Amniotic stem cell (primary cell): ENCODE data around the gene ERH.
"Not testable (repeated sequence)": the region's sequence is repeated elsewhere in the genome, so short reads cannot be mapped to it uniquely, and the experiment has no call there.

Experiments used
- DNase-seq: peaks from one replicate; lab custom pipeline; 2025; lab: John Stamatoyannopoulos, UW

The ERH gene

DNA sequence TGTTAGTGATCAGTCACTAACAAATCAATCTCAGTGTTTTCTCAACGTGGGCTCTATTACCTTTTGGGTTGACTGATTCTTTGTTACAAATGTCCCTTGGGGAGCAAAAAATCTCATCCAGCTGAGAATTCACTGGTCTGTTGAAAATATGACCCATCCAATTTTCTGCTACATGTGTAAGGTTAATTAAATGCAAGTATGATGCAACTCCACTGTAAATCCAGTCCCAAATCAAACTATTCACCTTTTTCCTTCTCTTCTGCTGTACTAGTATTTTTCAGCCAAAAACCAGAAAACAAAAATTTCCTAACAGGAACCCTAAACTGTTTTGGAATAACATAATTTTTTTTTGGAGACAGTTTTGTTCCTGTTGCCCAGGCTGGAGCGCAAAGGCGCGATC lies 2.2 kb downstream of the ERH start:
- DNase-seq: no peak

DNA sequence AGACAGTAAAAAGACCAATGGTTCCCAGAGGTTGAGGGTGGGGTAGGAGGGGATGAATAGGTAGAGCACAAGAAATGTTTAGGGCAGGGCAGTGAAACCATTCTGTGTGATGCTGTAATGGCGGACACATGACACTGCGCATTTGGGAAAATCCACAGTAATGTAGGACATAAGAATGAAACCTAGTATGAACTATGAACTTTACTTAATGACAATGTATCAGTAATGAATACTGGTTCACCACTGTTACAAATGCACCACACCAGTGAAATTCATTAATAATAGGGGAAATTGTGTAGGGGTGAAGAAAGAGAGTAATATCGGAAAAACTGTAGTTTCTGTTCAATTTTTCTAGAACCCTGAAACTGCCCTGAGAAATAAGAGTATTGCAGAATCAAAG lies 5.6 kb downstream of the ERH start:
- DNase-seq: no peak

DNA sequence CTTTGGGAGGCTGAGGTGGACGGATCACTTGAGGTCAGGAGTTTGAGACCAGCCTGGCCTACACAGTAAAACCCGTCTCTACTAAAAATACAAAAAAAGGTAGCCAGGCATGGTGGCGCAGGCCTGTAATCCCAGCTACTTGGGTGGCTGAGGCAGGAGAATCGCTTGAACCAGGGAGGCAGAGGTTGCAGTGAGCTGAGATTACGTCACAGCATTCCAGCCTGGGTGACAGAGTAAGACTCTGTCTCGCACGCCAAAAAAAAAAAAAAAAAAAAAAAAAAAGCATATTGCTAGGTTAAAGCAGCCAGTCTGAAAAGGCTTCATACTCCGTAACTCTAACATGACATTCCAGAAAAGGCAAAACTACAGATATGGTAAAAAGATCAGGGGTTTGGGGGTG lies 6.7 kb downstream of the ERH start:
- not testable (repeated sequence) for DNase-seq

DNA sequence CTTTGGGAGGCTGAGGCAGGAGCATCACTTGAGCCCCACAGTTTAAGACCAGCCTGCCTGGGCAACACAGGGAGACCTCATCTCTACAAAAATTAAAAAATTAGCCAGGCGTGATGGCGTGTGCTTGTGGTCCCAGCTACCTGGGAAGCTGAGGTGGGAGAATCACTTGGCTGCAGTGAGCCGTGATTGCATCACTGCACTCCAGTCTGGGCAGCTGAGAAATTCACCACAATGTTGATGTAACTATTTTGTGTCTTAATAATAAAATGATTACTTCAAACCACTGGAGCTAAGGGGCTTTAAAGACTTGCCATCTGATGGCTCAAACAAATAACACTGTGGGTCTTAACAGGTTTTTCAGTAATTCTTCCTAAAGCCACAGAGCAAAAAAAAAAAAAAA lies 10.8 kb downstream of the ERH start:
- no peak for DNase-seq

DNA sequence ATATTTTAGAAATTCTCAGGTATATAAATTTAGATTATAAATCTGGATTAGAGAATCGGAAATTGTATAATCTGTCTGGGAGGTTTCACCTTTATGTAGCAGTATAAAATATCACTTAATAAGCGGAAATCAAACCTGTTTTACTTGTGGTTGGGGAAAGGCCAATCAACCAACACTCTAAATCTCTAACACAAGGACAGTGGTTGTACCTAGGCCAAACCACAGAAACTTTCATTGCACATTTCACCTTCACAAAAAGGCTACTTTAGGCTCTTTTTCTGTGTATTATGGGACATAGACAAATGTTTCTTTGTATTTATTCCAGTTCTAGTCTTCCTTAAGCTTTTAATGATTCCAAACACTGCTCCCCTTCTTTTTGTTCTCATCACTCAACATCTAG lies 19.8 kb downstream of the ERH start:
- DNase-seq: no peak

DNA sequence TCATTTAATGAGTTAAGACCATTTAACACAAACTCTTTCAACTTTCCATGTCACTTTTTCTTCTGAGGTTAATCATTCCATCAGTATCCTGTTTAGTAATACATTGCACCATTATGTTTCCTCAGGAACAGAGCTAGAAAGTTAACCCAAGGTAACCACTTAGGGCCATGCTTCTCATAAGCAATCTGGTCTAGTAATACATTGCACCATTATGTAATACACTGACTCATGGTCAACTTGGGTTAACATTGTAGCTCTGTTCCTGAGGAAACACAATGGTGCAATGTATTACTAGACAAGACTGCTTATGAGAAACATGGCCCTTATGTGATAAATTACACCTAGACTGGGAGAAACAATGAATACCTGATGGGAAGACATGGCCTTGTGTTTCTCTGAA lies 21.7 kb downstream of the ERH start:
- DNase-seq: no peak

DNA sequence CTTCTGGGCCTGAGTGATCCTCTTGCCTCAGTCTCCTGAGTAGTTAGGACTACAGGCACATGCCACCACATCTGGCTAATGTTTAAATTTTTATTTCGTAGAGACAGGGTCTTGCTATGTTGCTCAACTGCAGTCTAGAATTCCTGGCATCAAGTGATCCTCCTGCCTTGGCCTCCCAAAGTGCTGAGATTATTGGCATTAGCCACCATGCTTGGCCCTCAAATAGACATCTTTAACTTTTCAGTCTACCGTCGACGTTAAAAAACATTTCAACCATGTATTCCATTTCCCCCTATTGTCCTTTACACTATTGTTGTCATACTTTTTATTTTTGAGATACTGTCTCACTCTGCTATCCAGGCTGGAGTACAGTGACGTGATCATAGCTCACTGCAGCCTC lies 22.4 kb downstream of the ERH start:
- DNase-seq: no peak

DNA sequence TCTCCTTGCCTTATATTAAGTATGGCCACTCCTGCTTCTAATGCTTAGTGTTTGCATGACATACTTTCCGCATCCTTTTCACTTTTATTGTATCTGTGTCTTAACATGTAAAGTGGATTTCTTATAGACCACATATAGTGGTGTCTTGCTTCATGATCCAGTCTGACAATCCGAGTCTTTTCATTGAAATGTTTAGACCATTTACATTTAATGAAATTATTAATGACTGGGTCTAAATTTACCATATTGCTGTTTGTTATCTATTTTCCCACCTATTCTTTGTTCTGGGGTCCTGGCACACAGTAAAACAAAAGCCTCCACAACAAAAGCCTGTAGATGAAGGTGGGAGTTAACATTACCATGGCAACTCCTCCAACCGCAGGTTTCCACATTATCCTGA lies 22.9 kb downstream of the ERH start:
- DNase-seq: no peak

DNA sequence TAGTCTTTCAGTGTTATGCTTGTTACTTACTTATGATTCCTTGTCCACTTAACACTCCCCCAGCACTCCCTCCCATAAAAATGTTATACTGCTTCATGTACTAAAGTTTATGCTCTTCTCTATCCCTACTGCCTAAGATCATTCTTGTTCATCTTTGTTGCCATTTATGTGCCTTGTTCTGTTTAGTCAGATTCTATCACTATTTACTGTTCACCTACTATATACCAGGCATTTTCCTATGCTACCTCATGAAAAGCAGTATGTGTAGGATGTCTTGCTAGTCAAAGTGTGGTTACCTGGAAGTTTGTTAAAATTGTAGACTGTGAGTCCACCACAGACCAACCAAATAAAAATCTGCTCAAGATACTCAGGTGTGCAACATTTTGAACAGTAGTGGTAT lies 23.9 kb downstream of the ERH start:
- no peak for DNase-seq

DNA sequence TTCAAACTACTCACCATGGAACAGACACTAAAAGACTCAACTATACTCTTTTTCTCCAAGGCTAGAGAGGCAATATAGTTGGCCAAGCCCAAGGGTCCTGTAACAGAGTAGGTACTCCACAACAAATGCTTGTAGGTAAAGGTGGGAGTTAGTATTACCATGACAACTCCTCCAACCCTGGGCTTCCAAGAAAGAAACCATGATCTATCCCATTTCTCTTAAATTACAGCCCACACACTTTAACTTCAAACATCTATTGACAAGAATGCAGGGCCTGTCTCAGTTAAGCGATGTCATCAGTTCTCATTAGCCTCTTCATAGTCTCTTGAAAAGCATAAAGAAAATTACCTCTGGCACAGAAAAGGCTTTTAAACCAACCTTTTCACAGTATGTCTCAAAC lies 25.0 kb downstream of the ERH start:
- no peak for DNase-seq

DNA sequence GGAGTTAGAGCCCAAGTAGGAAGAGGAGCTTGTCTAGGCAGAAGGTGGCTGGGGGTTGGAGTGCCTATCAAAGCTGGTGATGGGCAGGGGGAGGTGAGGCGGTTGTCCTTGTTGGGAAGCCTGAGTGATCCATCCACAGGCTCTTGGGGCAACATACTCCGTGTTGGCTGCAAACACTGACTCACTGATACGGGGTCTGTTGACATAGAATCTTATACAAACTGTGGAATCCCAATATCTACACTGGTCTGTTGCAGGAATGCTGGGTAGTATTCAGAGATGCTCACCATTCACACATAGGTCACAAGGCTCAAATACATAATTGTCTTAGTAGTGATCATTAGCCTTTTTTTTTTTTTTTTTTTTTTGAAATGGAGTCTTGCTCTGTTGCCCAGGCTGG lies 26.0 kb downstream of the ERH start:
- no peak for DNase-seq

DNA sequence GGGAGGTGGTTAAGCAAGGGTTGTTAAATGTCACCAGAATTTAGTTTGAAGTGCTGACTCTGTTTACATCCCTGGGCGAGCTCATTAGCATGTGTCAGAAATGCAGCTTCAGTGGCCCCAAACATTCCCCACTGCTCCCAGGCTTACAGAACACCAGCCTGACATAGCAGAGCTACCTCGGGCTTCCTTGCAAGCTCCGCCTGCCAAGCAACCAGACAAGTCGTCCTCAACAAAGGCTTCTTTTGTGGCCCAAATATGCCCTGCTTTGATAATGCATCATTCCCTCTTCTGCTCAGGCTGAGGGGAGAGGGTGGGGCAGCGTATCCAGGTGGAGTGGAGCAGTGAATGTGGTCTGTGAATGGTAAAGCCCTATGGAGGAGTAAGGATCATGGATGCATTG lies 28.0 kb downstream of the ERH start:
- no peak for DNase-seq

DNA sequence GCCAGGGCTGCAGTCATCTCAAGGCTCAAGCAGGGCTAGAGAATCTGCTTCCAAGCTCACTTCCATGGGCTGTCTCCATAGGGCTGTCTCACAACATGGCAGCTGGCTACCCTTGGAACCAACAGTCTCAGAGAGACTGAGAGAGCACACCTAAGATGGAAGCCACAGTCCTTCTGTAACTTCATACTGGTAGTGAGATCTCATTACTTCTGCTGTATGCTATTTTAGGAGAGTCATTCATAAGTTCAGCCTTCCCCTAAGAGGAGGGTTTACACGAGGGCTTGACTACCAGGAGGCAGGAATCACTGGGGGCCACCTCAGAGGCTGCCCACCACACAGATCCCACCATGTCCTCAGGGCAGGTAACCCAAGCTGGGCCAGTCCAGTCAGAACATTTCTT lies 29.7 kb downstream of the ERH start:
- DNase-seq: no peak

DNA sequence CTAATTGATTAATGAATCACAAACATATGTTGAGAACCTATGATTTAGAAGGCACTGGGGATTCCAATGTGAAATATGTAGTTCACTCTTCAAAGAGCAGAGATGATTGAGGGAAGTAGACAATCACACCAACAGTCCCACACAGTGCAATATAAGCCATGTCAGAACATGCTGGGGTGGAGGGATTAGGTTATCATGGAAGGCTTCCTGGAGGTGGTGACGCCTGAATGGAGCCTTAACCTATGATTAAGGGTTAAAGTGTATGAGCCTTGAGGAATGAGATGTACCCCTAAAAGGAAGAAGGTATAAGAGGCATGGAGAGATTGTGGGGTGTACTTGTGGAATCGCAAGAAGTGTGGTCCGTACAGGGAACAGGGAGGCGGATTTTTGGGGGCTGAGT lies 31.3 kb downstream of the ERH start:
- no peak for DNase-seq

DNA sequence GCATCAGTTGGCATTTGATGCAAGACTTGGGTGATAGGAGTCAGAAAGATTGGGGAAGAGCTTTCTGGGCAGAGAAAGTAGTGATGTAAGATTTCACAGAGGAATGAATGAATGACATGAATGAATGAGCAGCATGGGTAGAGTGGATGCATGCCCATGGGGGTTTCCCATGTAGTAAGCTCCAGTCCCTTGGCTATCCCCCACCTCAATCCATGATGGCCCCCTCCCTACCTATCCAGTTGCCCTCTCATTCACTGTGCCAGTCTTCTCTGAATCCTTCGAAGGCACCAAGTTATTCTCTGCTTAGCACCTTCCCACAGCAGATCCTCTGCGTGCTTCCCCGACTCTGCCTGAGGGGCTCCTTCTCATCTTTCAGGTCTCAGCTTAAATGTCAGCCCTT lies 32.0 kb downstream of the ERH start:
- no peak for DNase-seq

DNA sequence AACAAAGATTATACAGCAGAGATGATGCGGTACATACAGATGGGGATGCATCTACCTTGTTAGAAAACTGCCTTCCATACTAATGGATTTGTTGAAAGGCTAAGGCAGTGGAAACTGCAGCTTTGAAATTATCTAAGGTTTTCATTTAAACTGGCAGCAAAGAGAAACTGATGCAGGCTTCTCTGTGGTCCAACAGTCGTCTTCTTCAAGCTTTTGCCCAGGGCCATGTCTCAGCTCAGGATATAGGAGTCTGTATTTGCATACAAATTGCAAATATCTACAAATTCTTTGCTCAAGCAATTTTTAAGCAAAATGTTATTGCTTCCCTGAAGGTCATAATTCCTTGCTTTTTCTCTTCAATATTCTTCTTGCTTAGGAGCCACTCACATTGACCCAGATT lies 33.7 kb downstream of the ERH start:
- DNase-seq: no peak

DNA sequence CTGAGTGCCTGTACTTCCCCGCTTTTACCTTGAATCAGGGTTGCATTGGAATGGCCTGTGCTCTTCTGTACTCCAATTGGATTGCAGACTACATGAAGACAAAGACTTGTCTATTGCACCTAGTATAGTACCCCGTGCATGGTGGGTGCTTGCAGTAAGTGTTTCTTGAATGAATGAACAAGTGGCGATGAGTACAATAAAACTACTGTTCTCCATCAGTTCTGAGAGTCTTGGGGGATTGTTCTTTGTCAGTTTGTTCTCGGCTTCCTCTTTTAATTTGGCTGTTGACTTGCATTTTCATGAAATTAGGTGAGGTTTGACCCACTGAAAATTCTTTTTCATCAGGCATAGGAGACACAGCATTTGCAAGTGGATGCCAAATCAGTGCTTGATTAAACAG lies 34.1 kb downstream of the ERH start:
- no peak for DNase-seq

DNA sequence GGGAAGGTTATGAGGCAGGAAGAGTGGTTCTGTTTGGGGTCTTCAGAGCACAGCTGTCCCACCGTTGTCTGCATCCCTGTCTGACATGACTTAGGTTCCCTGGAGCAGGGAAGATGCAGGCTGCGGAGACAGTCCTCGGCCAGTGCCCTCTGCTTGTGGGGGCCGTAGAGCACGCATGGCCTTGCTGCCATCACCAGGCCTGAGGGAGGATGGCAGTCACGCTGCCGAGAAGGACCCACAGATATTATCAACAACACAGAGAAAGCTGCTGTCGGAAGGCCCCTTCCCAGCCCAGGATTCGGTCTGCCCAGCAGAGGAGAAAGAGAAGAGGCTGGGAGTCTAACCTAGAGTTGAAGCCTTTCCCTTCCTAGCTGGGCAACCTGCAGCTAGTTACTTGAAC lies 35.0 kb downstream of the ERH start:
- no peak for DNase-seq

DNA sequence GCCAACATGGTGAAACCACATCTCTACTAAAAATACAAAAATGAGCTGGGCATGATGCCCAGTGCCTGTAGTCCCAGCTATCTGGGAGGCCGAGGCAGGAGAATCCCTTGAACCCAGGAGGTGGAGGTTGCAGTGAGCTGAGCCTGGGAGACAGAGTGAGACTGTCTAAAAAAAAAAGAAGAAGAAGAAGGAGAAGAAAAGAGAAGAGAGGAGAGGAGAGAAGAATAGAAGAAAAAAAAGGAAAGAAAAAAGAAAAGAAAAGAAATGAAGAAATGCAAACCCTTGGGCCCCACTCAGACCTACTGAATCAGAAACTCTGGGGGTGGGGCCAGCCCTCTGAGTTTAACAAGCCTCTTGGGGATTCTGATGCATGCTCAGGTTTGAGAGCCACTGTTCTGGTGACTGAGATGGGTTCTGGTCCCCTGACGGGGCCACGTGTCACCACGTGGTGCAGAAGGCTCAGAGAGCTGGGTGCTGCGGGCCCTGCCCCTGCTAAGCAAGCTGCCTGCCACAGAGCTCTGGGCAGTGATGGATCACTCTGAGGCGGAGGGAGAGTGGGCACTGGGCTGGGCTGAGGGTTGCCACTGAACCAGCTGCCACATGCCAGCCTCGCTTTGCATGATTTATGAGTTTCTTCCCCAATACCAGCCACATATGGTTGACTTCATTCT lies 37.5 kb downstream of the ERH start:
- no peak for DNase-seq

DNA sequence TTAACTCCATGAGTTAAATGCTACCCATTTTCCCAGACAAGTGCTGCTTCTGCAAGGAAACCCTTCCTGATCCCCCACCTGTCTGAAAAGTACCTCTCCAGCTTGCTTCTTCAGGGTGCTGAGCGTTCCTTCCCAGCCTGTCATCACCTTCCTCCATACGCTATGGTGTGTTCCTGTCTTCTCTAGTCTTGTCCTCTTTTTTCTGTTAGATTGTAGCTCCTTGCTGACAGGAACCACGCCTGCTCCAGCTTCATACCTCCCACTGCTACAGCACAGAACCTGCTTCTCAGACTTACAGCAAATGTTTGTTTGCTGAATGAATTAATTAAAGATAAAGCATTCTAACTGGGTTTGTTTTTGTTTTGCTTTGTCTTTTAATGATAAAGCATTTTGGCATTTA lies 39.1 kb downstream of the ERH start:
- DNase-seq: no peak

DNA sequence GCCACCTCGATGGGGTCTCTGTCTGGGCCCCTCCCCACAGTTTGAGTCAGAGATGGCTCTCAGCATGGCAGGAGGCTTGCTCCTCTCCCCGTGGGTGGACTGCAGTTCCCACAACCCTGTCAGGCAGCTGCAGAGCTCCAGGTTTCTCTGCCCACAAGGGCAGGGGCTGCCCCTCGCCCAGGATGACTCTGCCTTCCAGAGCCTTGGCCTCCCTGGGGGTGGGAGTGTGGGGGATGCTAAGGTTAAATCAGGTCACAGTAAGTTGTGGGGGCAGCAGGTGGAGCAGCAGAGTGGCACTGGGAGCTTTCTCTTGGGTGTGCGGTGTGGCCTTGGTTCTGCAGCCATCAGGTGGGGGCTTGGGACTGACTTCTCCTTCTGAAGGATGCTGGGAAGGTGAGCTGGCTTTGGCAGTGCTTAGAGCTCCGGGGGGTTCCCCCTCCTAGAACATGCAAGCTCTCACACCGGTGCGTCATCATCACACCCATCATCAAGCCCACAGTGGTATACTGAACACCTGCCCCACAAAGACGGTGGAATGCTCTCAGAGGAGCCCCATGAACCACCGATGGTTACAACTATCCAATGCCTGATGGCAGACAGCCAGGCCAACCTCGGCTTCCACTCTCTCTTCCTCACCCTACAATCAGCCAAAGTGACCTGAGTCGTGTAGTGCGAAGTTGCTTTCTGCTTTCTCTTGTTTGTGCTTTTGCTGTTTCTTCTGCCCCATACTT lies 39.7 kb downstream of the ERH start:
- DNase-seq: no peak

DNA sequence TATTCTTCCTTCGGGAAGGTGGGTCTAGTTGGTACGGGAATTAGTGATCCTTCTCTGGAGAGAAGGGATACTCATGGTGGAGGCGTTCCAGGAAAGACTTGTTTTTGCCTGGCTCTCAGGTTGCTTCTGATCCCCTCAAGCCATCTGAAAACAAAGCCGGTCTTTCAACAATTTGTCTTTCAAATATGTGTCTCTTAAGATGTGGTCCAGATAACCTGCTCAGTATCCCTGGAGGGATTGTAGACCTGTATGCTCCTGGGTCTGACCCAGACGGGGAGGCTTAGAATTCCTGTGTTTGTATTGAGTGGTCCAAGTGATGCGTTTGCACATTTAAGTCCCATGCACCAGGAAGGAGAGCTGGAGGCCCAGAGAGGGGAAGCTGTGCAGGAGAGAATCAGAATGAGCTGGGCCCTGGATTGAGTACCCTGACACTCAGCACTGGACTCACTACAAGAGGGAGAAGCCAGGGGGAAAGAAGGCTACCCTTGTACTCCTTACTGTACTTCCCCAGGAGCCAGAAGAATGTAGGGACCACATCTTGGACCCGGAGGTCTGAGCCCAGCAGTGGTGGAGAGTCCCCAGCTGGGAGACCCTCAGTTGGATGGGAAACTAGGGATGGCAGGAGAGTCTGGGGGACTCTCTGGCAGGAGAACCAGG lies 40.4 kb downstream of the ERH start:
- DNase-seq: no peak

DNA sequence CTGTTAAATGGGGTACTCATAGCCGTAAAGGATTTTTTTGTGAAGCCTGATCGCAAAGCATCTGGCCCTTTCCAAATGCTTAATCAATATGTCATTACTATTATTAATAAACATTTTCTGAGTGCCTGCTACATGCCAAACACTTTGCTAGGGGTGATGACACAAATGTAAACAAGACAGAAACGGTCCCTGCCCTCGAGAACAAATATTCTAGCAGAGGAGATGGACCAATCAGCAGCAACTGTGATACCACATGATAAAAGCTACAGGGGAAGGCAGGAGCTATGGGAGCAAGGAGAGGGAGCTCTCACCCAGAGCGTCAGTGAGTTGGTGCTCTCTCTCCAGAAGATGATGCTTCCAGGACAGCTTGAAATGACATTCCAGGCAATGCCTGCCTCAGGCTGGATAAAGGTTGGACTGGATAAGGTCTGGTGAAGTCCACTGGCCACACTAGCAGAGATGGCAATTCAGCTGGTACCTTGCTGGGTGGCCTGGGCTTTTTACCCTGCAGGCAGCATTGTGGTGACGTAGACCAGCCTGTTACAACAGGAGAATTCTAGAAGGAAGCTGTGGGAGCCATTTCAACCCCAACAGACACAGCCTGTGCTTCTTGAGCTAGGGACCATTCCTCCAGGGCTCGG lies 41.1 kb downstream of the ERH start:
- DNase-seq: no peak
